Cerebellar cortex (tissue), 1 donor: ENCODE data around the gene P4HA2.
"Not testable (repeated sequence)": the region's sequence is repeated elsewhere in the genome, so short reads cannot be mapped to it uniquely, and the experiment has no call there.

ENCODE experiments used
- DNase-seq: peaks from one replicate; pipeline ENCODE4 v3.0.0-alpha.2; 2015; ENCODE audit warnings: low spot score

P4HA2 gene

DNA sequence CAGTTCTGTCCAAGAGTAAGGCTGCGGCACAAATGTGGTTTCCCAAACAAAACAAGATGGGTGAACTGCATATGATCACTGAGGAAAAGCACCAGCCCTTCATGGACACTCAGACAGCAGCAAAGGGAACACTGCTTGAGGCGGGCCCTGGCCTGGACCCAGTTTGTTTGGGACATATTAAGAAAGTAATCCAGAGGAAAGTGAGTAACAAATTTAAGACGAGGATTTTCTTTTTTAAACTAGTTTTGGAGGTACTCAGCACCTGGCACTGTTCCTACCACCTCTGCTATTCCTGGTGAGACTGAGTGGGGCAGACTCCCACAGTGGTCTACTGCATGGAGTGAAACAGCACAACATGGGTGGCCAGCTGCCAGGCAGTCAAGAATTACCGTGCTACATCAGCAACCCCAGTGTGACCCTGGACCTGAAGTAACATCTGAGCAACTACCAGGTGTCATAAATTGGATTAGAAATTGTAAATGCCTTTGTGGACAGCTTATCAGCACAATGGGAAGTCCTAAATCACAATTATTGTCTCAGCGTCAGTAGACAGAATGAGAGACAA, 28.5 kb downstream of the P4HA2 start:
- no peak for DNase-seq

DNA sequence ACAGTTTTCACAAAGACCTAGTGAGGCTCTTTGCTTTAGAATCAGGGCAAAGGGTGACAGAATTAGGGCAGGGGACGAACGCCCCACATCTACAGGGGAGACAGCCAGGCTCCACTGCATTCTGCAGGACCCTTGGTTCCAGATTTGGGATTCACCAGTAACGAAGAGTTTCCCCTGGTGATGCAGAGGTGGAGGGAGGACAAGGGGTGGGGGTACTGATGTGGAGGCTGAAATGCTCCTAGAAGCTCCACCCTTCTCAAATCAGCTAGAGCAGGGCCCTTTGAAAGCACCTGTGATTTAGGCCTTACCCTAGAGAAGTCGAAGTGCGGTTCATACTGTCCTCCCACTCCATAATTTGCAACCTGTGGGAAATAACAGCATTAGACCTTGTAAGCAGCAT, 29.1 kb downstream of the P4HA2 start:
- DNase-seq, result no peak

DNA sequence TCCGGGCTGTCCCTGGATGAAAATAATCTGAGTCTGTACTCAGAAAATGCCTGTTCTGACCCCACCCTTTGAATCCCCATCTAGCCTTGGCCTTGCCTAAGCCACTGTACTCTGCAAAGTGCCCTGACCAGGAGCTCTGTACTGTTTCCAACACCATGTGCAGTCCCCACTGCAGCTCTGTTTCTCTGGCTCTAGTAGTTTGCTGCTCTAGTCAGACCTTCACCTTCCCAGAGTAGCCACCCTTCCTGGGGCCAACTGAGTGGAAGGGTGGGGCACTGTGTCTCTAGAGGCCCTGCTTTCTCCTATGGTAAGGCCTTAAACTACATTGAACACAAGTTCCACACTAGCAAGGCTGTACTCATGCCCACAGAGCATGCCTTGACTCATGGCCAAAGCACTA, 31.9 kb downstream of the P4HA2 start:
- no peak for DNase-seq

DNA sequence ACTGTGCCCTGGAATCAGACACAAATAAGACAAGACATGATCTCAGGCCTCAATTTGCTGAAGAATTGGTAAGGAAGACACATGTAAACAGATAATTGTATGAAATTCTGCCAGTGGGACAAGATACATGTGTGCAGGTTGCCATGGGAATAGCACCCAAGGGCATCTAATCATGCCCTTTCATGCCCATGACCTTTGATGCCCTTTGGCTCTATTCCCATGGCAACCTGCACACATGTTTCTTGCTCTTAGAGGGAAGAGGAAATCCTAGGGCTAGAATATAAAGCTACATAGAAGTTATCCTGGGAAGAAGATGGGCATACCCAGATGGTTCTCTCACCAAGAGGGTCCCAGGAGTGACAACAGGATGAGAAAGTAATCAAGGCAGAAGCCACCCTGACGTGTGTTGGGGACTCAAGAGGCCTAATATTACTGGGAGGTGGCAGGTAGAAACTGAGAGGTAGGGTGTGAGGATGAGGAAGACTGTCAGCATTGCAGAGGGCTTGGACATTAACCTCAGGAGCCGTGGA, 34.4 kb downstream of the P4HA2 start:
- DNase-seq, result no peak

DNA sequence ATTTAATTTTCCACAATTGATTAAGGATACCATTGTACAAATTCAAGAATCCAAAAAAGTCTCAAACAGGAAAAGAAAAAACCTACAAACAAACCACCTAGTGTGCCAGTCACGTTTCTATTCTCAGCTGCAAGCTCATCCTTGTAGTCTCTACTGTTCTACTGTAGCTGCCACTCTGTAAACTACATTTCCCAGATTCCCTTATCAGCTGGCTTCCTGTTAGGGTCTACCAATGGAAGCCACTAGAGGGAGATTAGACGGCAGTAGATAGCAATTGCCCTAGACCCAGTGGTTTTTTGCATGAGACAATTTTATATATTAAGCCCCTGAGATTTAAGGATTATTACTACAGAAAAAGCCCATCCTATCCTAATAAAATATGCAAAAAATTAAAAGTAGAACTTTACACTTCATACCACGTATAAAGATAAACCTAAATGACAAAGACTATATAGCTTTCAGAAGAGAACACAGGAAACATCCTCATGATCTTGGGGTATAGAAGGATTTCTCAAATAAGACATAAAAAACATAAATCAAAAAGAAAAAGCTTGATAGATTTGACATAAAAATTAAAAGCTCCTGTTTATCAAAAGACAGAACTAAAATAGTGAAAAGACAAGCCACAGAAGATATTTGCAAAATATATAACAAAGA, 37.4 kb downstream of the P4HA2 start:
- DNase-seq, result peak; percentile 86

DNA sequence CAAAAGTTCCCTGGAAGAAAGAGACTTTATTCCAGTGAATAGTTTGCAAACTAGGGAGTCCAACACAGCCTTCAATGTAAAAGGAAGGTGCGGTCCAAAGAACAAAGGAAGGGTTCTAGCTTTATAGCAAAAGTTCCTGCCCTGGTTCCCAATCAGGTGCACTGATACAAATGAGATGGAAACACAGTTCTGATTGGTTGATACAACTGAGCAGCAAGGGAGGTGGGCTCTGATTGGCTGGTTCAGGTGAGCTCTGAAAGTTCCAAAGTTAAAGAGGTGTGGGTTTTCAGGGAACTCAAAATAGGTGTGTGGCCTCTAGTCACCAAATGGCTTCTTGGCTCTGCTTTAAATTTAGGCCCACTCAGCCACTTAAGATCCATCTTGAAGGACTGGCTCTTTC, 43.1 kb downstream of the P4HA2 start:
- no peak for DNase-seq

DNA sequence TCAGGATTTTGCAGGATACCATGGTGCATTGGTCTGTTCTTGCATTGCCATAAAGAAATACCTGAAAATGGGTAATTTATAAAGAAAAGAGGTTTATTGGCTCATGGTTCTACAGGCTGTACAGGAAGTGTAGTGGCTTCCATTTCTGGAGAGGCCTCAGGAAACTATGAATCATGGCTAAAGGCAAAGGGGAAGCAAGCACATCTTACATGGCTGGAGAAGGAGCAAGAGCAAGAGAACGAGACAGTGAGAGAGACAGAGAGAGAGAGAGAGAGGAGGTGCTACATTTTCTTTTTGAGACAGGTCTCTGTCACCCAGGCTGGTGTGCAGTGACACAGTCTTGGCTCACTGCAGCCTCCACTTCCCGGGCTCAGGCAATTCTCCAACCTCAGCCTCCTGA, 43.9 kb downstream of the P4HA2 start:
- DNase-seq, result no peak

DNA sequence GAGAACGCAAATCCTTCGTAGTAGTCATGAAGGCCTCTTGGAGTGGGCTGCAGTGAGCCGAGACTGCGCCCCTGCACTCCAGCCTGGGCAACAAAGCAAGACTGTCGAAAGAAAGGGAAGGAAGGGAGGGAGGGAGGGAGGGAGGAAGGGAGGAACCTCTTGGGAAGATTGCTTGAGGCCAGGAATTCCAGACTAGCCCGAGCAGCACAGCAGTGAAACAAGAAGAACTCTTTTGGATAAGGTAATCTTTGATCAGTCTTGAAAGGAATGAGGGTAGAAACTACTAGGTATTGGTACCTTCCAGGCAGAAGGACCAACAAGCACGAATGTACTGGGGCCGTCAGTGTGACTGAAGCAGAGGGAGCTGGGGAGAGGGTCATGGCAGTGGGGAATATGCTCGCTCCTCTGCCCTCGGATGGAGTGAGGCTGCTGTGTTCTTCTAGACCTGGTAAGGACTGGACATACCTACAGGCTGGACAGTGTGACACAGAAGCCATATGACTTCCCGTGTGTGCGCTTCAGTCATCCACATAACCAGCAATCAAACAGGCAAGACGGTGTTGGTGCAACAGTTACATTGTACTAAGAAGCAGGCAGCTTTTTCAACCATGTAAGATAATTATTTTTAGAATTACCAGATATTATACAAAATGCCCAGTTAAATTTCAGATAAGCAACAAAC, 45.2 kb downstream of the P4HA2 start:
- DNase-seq, result no peak

DNA sequence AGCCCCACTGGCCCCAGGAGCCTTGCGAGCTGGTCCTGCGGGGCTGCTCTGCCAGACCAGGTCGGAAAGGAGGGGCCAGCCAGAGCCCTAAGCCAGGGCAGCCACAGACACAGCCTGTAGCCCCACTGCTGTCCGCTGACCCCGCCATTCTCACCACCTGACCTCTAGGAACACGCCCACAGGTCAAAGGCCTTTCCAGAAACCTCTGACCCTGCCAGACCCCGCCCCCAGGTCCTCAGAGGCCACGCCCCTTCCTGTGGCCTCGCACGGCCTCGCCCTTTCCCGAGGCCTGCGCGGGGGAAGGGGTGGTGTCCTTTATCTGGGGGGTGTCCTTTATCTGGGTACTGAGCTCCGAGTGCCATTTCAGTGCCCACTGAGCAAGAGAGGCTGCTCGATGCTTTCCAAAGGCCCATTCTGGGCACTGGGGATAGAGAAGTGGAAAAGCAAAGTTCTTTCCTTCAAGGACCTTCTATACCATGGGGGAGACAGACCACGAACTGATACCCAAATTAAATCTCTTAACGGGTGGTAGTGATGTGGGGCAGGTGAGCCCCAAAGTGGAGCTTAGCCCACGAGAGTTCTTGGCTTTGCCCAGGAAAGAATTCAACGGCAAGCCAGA, 46.5 kb downstream of the P4HA2 start:
- no peak for DNase-seq

DNA sequence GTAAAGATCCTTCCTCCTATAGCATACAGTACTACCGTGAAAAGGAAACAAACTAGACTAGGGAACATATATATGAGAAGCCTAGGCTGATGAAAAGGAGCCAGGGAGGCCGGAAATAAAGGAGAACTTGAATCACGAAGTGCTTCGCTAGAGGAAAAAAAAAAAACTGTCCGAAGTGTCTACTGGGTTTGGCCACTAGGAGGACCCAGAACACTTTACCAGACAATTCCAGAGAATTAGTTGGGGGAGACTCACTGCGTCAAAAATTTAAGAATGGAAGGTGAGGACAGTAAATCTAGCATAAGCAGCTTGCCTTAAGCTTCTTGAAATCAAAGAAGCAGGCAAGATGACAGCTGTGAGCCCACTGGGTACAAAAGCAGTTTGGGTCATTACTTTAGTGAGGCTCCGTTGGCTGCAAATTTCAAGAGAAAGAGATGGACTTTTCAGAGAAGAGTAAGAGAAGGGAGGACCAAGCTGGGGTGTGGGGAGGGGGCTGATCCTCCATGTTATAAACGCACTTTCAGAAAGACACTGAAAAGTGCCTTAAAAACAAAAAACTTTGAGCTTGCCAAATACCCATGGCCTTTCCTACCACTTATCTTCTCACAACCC, 47.4 kb downstream of the P4HA2 start:
- peak; percentile 61 for DNase-seq

DNA sequence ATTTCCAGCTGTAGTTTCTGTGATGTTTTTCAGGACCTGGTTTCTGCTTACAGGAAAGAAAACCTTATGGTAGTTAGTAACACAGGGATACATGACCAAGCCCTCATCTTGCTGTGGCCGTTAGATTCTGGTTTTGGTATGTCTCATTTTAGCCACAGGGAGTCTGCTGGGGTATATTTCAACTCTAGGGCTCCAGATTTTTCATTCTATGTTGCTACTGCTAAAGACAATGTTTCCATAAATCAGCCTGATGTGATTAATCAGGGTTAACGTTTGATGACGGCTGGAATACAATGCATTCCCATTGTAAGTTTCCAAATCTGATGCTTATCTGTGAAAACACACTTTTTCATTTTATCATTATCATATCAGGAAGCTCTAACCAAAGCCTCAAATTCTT, 48.2 kb downstream of the P4HA2 start:
- DNase-seq, result no peak

DNA sequence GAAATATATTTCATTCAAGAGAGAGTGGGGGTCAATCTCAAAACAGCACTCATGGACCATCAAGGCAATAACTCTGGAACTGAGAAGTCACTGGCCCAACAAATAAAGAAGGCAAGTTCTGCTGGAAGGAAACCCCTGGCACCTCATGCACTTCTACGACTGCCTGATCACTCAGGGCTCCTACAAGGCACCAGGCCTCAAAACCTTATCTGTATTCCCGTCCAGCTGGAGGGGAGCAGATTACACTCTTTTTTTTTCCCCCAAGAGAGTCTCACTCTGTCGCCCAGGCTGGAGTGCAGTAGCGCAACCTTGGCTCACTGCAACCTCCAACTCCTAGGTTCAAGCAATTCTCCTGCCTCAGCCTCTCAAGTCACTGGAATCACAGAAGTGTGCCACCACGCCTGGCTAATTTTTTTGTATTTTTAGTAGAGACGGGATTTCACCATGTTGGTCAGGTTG, 49.9 kb downstream of the P4HA2 start:
- no peak for DNase-seq

DNA sequence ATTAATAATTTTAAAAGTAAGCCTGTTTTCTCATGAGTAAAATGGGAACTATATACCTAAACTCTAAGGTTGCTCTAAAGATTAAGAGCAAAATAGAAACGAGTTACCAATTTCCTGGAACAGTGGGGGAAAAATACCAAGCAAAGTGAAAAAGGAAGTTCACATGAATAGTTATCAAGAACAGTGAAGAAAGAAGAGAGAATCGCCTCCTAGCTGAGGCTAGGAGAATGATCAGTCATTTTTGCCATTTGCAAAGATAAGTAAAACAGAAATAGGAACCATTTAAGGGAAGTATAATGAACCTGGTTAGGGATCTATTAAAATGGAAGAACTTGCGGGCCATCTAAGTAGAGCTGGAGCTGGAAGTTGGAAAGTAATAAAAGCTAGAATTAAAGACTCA, 50.7 kb downstream of the P4HA2 start:
- DNase-seq, result no peak

DNA sequence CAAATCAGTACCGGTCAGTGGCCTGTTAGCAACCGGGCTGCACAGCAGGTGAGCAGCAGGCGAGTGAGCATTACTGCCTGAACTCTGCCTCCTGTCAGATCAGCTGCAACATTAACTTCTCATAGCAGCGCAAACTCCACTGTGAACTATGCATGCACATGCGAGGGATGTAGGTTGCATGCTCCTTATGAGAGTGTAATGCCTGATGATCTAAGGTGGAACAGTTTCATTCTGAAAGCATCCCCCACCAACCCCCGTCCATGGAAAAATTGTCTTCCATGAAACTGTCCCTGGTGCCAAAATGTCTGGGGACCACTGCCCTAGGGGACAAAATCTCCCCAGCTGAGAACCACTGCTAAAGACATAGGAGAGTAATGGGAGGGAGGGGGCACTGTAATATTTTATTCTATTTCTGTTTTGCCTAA, 51.1 kb downstream of the P4HA2 start:
- no peak for DNase-seq

DNA sequence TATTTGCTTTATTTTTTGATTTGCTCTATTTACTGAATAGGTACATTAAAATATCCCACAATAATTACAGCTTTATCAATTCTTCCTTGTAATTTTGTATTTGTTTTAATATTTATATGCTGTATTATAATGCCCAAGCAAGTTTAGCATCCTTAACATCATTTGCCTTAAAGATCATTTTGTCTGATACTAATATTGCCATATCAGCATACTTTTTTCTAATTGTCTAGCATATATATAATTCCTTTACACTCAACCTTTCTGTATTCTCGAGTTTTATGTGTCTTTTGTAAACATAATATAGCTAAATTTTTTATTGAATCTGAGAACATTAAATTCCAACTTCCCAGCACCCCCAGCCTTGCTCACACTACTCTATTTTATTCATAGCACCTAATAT, 64.7 kb downstream of the P4HA2 start:
- DNase-seq, result no peak

DNA sequence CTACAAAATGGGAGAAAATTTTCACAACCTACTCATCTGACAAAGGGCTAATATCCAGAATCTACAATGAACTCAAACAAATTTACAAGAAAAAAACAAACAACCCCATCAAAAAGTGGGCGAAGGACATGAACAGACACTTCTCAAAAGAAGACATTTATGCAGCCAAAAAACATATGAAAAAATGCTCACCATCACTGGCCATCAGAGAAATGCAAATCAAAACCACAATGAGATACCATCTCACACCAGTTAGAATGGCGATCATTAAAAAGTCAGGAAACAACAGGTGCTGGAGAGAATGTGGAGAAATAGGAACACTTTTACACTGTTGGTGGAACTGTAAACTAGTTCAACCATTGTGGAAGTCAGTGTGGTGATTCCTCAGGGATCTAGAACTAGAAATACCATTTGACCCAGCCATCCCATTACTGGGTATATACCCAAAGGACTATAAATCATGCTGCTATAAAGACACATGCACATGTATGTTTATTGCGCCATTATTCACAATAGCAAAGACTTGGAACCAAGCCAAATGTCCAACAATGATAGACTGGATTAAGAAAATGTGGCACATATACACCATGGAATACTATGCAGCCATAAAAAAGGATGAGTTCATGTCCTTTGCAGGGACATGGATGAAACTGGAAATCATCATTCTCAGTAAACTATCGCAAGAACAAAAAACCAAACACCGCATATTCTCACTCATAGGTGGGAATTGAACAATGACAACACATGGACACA, 65.9 kb downstream of the P4HA2 start:
- DNase-seq, result not testable (repeated sequence)

DNA sequence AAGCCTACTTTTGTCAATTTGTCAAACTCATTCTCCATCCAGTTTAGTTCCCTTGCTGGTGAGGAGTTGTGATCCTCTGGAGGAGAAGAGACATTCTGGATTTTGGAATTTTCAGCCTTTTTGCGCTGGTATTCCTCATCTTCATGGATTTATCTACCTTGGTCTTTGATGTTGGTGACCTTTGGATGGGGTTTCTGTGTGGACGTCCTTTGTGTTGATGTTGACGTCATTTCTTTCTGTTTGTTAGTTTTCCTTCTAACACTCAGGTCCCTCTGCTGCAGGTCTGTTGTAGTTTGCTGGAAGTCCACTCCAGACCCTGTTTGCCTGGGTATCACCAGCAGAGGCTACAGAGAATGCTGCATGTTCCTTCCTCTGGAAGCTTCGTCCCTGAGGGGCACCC, 71.2 kb downstream of the P4HA2 start:
- no peak for DNase-seq

DNA sequence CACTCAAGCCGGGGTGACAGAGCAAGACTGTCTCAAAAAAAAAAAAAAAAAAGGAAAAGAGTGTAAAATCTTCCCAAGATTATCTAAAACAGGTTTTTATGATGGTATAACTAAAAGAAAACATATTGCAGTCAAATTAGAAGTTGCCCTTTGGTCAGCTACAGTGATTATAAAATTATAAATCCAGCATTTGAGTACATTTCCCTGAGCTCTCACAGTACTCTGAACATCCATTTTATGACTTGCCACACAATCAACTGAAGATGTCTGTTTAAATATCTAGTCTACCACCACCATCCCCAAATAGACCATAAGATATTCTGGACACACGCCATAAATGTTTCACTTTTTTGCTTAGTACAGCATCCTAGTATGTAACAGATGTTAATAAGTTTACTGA, 77.1 kb downstream of the P4HA2 start:
- no peak for DNase-seq

DNA sequence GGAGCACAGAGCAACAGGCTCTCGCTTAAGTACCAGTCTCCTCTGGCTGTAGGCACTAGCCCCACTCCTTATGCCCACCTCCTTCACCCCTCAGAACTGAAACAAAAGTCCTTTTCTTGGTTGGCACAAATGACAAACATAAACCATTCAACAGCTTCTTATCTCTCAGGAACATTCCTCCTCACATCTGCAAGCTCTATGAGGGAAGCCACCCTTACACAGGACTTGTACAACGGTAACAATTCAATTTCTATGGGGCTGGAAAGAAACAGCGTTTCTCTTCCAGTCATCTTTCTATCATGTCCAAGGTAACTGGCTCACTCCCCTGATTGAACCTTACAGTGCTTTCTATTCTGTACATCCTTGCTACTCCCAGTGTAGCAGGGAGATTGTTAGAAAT, 80.0 kb downstream of the P4HA2 start:
- DNase-seq, result no peak

DNA sequence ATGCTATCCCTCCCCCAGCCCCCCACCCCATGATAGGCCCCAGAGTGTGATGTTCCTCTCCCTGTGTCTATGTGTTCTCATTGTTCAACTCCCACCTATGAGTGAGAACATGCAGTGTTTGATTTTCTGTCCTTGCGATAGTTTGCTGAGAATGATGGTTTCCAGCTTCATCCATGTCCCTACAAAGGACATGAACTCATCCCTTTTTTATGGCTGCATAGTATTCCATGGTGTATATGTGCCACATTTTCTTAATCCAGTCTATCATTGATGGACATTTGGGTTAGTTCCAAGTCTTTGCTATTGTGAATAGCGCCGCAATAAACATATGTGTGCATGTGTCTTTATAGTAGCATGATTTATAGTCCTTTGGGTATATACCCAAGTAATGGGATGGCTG, 82.3 kb downstream of the P4HA2 start:
- DNase-seq, result not testable (repeated sequence)

DNA sequence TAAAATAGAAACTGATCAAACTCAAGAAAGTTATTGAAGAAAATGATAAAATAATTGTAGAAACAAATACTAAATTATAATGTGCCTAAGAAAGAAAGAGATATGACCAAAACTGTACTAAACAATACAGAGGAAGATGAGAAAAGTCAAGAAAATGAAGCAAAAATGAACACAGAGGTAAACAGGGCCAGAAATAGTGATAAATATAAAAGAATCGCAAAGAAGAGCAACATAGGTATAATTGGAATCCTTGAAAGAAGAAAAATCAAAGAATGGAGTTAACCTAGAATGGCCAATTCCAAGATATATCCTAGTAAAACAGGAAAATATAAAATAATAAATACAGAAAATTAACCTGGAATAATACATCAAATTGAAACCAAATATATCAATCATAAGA, 84.5 kb downstream of the P4HA2 start:
- DNase-seq, result no peak

DNA sequence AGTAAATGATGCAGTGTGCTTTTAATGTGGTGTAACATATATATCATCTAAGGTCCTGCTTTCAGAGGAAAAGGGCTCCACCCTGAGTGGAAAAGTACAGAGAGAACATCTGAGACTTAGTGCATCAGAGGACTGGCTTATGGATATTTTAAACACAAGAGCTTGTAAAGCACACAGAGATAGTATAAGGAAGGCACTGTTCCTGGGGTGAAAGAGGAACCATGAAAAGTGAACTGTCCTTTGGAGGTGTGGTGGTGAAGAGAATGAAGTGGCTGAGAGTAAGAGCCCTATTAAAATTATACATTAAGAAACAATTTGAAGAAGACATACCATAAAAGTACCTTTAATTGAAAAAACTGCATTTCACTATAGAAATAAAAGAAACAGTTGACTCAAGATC, 85.2 kb downstream of the P4HA2 start:
- DNase-seq, result no peak
